Body of pancreas (tissue), 4 donors: ENCODE measurements around the gene ENTHD1. TPM values are rescaled to one million over a fixed set of nuclear protein-coding genes. Genes with fewer than 3 reads are reported as not detected.
"Not testable (repeated sequence)": the region's sequence is repeated elsewhere in the genome, so short reads cannot be mapped to it uniquely, and the experiment has no call there.

Experiments used
- ATAC-seq: fragments of 150-250 bp; one replicate; pipeline ENCODE4 v1.9.1; 2016
- DNase-seq, 4 donors: peaks; one replicate each; pipeline ENCODE4 v3.0.0-alpha.2; 2019
- H3K27ac ChIP-seq, 4 donors: fragments of 200-600 bp; sonication (generic); 1 replicate in 3 of 4; 2 replicates in 1 of 4; pipeline versions ENCODE4 v1.5.1 to v1.6.1; 2016 to 2019; ENCODE audit warnings: mild to moderate bottlenecking in 1 of 4, mixed read lengths in 1 of 4, moderate library complexity in 1 of 4
- H3K27me3 ChIP-seq, 2 donors: fragments of 200-600 bp; sonication (generic); one replicate each; pipeline ENCODE4 v1.6.0; 2016; ENCODE audit warnings: mild to moderate bottlenecking in 1 of 2
- H3K36me3 ChIP-seq, 2 donors: fragments of 200-600 bp; sonication (generic); replicated peaks in 1 of 2; 2 replicates each; pipeline ENCODE4 v1.5.1; 2016; ENCODE audit warnings: low read depth in 2 of 2; ENCODE audit not compliant: insufficient read depth in 1 of 2
- H3K4me1 ChIP-seq: fragments of 200-600 bp; sonication (generic); one replicate; pipeline ENCODE4 v1.6.0; 2016
- H3K4me3 ChIP-seq, 2 donors: fragments of 200-600 bp; sonication (generic); 1 replicate in 1 of 2; 2 replicates in 1 of 2; pipeline ENCODE4 v1.5.1; 2016 to 2019
- H3K9me3 ChIP-seq, 3 donors: fragments of 200-600 bp; sonication (generic); 1 replicate in 2 of 3; 2 replicates in 1 of 3; pipeline ENCODE4 v1.5.1; 2016
- POLR2A ChIP-seq, 3 donors: fragments of 450-650 bp; IDR thresholded peaks; one replicate each; pipeline ENCODE4 v1.6.1; 2016; ENCODE audit warnings: antibody characterized with exemption in 3 of 3, mild to moderate bottlenecking in 2 of 3
- WGBS, 2 donors: methylation state at CpG; one replicate each; pipeline ENCODE4 v1.1.5; 2017; 5-methylcytosine and 5-hydroxymethylcytosine counted together
- intact Hi-C: fragments of 100-400 bp; cut with DNase I; formaldehyde crosslinking; loops from one replicate; pipeline ENCODE4 v1.15.1; 2023
- total RNA-seq, 2 donors: library from RNA; depleted of rRNA; stranded (reverse); fragments of >200 nt; gene quantifications; one replicate each; pipeline ENCODE4 v1.1.0, GENCODE V29; 2016
- TF ChIP-seq, protein P1 (sequence below), 7 experiments: fragments of 450-650 bp in 4 of 7; fragments of 200-600 bp in 3 of 7; sonication (generic) in 3 of 7; IDR thresholded peaks; one replicate each; pipeline ENCODE4 v1.5.1; 2016 to 2019; ENCODE audit warnings: antibody characterized with exemption in 7 of 7

ENTHD1 gene
- total RNA-seq, 2 donors from 2014 or later: not detected

GRCh38 chr22:39877079-39877845 is 16.3 kb downstream of the ENTHD1 start:
- DNase-seq (no peak), ATAC-seq (no peak)
- Histone ChIP-seq H3K4me3 (no peak overlapping the region), H3K4me1 (no peaks in the 10 kb centered on the region), H3K27me3 (no peaks in the 10 kb centered on the region), H3K36me3 (no peaks in the 10 kb centered on the region), H3K27ac (no peak overlapping the region), H3K9me3 (no peaks in the 10 kb centered on the region)
- 72% methylated on average over 6 of the region's 6 CpGs for WGBS, 2 donors
- no peak for TF ChIP-seq POLR2A (IDR thresholded peaks at IDR 0.05)
- TF ChIP-seq, protein P1, sequence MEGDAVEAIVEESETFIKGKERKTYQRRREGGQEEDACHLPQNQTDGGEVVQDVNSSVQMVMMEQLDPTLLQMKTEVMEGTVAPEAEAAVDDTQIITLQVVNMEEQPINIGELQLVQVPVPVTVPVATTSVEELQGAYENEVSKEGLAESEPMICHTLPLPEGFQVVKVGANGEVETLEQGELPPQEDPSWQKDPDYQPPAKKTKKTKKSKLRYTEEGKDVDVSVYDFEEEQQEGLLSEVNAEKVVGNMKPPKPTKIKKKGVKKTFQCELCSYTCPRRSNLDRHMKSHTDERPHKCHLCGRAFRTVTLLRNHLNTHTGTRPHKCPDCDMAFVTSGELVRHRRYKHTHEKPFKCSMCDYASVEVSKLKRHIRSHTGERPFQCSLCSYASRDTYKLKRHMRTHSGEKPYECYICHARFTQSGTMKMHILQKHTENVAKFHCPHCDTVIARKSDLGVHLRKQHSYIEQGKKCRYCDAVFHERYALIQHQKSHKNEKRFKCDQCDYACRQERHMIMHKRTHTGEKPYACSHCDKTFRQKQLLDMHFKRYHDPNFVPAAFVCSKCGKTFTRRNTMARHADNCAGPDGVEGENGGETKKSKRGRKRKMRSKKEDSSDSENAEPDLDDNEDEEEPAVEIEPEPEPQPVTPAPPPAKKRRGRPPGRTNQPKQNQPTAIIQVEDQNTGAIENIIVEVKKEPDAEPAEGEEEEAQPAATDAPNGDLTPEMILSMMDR (IDR thresholded peaks at IDR 0.05): no peak
- intact Hi-C loops: no loop called here

DNA sequence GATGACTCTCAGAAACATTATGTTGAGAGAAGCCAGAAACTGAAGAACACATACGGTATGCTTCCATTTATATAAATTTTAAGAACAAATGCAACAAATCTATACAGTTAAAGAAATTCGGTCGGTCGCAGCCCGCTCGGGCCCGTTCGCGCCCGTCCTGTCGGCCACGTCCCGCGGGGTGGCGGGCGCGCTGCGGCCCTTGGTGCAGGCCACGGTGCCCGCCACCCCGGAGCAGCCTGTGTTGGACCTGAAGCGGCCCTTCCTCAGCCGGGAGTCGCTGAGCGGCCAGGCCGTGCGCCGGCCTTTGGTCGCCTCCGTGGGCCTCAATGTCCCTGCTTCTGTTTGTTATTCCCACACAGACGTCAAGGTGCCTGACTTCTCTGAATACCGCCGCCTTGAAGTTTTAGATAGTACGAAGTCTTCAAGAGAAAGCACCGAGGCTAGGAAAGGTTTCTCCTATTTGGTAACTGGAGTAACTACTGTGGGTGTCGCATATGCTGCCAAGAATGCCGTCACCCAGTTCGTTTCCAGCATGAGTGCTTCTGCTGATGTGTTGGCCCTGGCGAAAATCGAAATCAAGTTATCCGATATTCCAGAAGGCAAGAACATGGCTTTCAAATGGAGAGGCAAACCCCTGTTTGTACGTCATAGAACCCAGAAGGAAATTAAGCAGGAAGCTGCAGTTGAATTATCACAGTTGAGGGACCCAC is 18.2 kb downstream of the ENTHD1 start:
- H3K27me3 ChIP-seq, intact Hi-C loops, H3K36me3 ChIP-seq, H3K4me3 ChIP-seq, DNase-seq, H3K27ac ChIP-seq, H3K9me3 ChIP-seq, ATAC-seq, H3K4me1 ChIP-seq: not testable (repeated sequence)
- 83 to 92% methylated on average over 38 to 42 of the region's 42 CpGs for WGBS, 2 donors

GRCh38 chr22:39873965-39874364 is 19.6 kb downstream of the ENTHD1 start:
- no peak overlapping the region for H3K4me3 ChIP-seq
- intact Hi-C loops: no loop called here
- no peaks in the 10 kb centered on the region for H3K9me3 ChIP-seq
- TF ChIP-seq, protein P1 (IDR thresholded peaks at IDR 0.05): no peak
- TF ChIP-seq POLR2A (IDR thresholded peaks at IDR 0.05): no peak
- 25 to 48% methylated on average over 1 of the region's 1 CpG for WGBS, 2 donors
- no peak overlapping the region for H3K27ac ChIP-seq
- H3K4me1 ChIP-seq: no peaks in the 10 kb centered on the region
- H3K27me3 ChIP-seq: no peaks in the 10 kb centered on the region
- DNase-seq: no peak
- no peaks in the 10 kb centered on the region for H3K36me3 ChIP-seq
- no peak for ATAC-seq

- intact Hi-C loops: no loop called here
- no peak for ATAC-seq
- 79 to 88% methylated on average over 1 of the region's 1 CpG for WGBS, 2 donors
- Histone ChIP-seq H3K4me1 (no peaks in the 10 kb centered on the region), H3K9me3 (no peaks in the 10 kb centered on the region), H3K27me3 (no peaks in the 10 kb centered on the region), H3K4me3 (no peak overlapping the region), H3K27ac (no peak overlapping the region), H3K36me3 (no peaks in the 10 kb centered on the region)
- TF ChIP-seq, protein P1 (IDR thresholded peaks at IDR 0.05): no peak
- no peak for TF ChIP-seq POLR2A (IDR thresholded peaks at IDR 0.05)
- no peak for DNase-seq
Observed at GRCh38 chr22:39872548-39872947, 21.0 kb downstream of the ENTHD1 start.

- Histone ChIP-seq H3K9me3 (no peaks in the 10 kb centered on the region), H3K4me1 (no peaks in the 10 kb centered on the region), H3K27me3 (no peaks in the 10 kb centered on the region), H3K36me3 (no peaks in the 10 kb centered on the region), H3K4me3 (no peak overlapping the region), H3K27ac (no peak overlapping the region)
- ATAC-seq: no peak
- WGBS, 2 donors: 51 to 54% methylated on average over 5 of the region's 5 CpGs
- TF ChIP-seq, protein P1 (IDR thresholded peaks at IDR 0.05): no peak
- TF ChIP-seq POLR2A (IDR thresholded peaks at IDR 0.05): no peak
- DNase-seq: no peak
- intact Hi-C loops: no loop called here
Observed at GRCh38 chr22:39871008-39871798, 22.4 kb downstream of the ENTHD1 start.

DNA sequence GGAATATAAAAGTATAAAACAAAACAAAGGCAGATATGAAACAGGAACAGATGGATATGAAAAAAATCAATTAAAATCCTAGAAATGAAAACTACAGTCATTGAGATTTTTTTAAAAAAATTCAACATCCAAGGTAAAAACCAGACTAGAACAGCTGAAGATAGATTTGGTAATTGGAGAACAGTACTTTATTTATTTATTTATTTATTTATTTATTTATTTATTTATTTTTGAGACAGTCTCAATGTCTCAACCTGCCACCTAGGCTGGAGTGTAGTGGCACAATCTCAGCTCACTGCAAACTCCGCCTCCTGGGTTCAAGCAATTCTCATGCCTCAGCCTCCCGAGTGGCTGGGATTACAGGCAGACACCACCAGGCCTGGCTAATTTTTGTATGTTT is 23.8 kb downstream of the ENTHD1 start:
- DNase-seq, intact Hi-C loops, H3K4me1 ChIP-seq, H3K36me3 ChIP-seq, H3K27me3 ChIP-seq, H3K9me3 ChIP-seq, H3K4me3 ChIP-seq, H3K27ac ChIP-seq, ATAC-seq: not testable (repeated sequence)
- 87 to 92% methylated on average over 2 of the region's 2 CpGs for WGBS, 2 donors
